Vagina (tissue), 2 donors: Measurements from ENCODE around the gene SMC6.

Experiments
- POLR2A ChIP-seq, 2 donors: fragments of 450-650 bp; IDR thresholded peaks; one replicate each; pipeline ENCODE4 v1.6.1; 2017; ENCODE audit warnings: antibody characterized with exemption in 2 of 2, mild to moderate bottlenecking in 2 of 2, moderate library complexity in 2 of 2
- TF ChIP-seq, protein P1 (sequence below), 3 experiments: fragments of 450-650 bp in 2 of 3; fragments of 200-600 bp in 1 of 3; sonication (generic) in 1 of 3; IDR thresholded peaks; one replicate each; pipeline ENCODE4 v1.5.1; 2017 to 2019; ENCODE audit warnings: antibody characterized with exemption in 3 of 3, mild to moderate bottlenecking in 2 of 3, moderate library complexity in 2 of 3

DNA sequence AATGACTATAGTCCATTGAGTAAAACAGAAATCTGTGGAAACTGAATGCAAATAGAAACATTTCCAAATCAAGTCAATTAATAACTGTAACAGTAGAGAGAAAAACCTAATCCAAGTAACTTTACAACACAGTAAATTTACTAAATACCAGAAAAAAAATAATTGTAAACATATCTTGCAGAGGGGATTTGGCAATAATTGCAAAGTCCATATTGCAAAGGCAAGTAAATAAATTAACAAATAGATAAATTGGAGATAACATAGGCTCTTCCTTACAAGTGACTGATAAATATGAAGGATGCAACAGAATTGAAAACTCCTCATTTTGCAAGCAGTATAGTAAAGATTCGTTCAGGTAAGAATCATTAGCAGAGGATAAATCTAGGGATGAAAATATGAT is 65.0 kb downstream of the SMC6 start:
- TF ChIP-seq, protein P1, sequence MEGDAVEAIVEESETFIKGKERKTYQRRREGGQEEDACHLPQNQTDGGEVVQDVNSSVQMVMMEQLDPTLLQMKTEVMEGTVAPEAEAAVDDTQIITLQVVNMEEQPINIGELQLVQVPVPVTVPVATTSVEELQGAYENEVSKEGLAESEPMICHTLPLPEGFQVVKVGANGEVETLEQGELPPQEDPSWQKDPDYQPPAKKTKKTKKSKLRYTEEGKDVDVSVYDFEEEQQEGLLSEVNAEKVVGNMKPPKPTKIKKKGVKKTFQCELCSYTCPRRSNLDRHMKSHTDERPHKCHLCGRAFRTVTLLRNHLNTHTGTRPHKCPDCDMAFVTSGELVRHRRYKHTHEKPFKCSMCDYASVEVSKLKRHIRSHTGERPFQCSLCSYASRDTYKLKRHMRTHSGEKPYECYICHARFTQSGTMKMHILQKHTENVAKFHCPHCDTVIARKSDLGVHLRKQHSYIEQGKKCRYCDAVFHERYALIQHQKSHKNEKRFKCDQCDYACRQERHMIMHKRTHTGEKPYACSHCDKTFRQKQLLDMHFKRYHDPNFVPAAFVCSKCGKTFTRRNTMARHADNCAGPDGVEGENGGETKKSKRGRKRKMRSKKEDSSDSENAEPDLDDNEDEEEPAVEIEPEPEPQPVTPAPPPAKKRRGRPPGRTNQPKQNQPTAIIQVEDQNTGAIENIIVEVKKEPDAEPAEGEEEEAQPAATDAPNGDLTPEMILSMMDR (IDR thresholded peaks at IDR 0.05): no peak
- no peak for TF ChIP-seq POLR2A (IDR thresholded peaks at IDR 0.05)
